Activated CD4-positive, alpha-beta T cell treated with anti-CD3 and anti-CD28 coated beads, Interleukin-2, amount 50 U/mL, for 16 hours (primary cell): ENCODE results near the gene SLIT3.

Experiments used
- DNase-seq: peaks from one replicate; pipeline ENCODE4 v3.0.0-alpha.2; 2020

Gene SLIT3

GRCh38 chr5:168878135-168878745 is 422.7 kb downstream of the SLIT3 start:
- DNase-seq, result no peak

GRCh38 chr5:168877132-168877892 is 423.6 kb downstream of the SLIT3 start:
- DNase-seq, result no peak

DNA sequence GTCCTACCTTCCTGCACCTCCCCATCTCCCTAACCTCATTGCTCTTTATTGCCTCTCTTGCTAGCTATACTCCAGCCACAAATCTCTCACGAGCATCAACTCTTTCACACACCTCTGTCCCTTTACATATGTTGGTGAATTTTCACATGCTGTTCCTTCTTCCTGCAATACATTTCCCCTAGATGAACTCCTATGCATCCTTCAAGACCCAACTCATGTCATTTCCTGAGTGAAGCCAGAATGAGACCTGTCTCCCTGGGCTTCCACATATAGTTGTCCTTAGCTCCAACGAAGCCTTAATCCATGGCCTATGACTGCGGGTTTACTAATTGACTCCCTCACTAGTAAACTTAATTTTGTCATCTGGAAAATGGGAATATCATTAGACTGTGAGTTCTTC is 424.5 kb downstream of the SLIT3 start:
- no peak for DNase-seq

- DNase-seq, result no peak
Measured at GRCh38 chr5:168875832-168876231, 425.1 kb downstream of the SLIT3 start.

DNA sequence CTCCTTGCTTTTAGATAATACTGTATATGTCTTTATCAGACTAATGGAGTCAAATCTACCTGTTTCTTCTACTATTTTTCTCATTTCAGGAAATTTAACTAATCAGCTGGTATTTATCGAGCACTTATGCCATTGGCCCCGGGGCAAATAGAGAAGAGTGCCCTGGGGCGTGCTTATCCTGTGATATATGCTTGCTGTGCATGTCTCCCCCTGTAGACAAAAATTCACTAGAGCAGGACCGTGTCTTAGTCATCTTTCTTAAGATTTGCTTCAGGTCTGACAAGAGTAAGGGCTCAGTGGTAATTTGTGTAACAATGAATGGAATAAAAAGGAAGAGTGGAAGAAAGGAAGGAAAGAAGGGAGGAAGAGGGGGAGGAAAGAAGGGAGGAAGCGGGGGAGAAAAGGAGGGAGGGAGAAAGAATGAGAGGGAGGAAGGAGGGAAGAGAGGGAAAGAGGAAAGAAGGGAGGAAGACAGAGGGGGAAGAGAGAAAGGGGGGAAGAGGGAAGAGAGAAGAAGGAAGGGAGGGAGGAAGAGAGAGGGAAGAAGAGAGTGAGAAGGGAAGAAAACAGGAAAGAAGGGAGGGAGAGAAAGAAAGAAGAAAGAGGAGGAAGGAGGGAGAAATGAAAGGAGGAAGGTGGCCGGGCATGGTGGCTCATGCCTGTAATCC is 426.1 kb downstream of the SLIT3 start:
- DNase-seq, result no peak

- no peak for DNase-seq
Measured at GRCh38 chr5:168872246-168872645, 428.7 kb downstream of the SLIT3 start.

DNA sequence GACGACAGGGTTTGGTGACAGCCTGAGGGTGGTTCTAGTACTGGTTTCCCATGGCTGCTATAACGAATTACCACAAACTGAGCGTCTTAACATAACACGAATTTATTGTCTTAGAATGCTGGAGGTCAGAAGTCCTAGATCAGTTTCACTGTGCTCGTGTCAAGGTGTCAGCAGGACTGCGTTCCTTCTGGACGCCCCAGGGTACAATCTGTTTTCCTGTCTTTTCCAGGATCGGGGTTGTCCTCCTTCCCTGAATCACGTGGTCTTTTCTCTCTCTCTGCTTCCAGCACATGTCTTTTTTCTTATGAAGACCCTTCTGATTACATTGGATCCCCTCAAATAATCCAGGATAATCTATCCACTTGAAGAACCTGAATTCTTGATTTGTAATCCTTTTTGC is 430.0 kb downstream of the SLIT3 start:
- no peak for DNase-seq

DNA sequence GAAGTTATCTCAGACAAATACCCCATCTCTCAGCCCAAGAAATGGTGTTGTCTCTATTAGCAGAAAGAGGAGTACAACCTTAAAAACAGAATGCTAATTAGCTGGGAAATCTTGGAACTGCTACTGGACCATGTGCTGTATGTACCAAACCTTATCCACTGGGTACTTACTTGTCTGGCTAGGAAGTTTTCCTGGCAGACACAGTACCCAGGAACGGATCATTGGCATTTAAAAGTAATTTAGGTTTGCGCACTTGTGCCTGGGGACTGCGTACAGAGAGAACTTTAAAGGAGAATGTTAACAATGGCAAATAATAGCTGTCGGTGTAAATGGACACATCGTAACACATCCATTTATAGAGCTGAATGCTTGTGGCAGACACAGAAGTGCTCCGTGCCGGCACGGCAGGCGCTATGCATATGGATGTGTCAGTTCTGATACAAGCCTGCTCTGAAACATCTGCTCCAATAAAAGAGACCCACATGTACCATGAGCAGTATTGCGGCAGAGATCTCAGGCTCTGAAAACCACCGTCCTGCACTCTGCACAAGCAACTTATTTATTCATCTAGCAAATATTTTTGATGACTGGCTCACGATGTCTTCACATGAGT is 431.2 kb downstream of the SLIT3 start:
- DNase-seq, result no peak

GRCh38 chr5:168867241-168867640 is 433.7 kb downstream of the SLIT3 start:
- no peak for DNase-seq

DNA sequence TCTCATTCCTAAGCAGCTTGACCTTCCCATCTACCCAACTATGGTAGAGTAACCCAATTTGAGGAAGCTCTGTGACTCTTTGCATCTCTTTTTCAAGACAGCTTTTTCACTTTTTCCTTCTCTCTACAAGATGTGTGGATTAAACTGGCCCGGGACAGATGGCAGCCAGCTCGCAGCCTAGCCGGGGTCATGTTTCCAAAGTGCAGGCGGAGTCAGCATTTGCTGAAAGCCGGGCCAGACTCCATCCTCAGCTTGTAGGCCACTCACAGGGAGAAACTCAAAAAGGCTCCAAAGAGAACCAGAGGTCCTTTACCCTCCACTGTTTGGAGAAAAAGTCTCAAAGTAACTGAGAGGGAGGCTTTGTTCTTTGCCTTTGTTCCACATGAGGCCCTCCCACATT is 435.0 kb downstream of the SLIT3 start:
- no peak for DNase-seq

DNA sequence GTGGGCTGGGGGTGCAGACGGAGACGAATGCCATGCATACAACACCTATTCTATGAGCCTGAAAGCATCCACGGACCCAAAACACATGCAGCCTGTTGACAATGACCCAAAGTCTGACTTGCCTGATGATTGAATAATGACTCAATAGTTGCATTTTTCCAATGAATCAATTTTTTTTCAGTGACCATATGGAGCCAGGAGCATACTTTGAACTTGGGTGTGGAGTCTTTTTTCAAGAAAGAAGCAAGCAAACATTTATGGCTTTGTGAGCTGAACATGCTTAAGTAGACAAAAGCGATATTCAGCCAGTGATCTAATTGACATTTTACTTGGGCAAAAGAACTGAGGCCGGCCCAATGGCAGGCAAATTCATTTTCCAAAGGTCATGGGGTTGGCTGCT is 437.9 kb downstream of the SLIT3 start:
- no peak for DNase-seq

DNA sequence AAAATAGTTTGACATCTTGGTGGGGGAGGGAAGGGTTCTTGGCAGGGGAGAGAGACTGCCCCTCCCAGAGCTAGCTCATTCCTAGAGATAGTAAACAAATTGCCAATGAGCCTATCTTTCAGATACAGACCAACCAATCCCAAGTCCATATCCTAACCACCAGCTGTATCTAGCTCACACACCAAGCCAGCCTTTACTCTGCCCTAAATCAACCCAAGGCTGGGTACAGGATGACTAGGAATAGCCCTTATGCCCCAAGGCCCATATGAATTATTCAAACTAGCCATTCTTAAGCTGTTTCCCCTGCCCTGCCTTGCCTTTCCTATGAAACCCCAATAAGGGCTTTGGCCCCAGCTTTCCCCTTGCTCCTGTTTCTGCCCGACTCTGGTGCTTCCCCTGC is 440.4 kb downstream of the SLIT3 start:
- no peak for DNase-seq

DNA sequence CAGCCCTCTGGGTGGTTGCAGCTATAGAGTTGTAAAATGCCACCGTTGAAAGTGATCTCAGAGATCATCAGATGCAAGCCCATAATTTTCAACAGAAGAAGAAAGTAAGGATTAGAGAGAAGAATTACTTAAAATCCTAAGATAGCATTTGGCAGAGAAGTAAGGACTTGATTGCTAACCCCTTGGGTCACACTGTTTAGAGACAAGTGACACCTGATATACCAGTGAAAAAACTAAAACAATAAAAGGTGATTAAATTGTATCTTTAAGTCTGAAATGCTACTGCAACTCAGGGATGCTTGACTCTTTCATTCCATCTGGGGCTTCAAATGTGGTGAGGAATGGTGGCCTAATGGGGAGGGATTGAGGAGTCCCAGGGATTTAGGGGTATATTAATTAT is 440.9 kb downstream of the SLIT3 start:
- no peak for DNase-seq

- no peak for DNase-seq
Measured at GRCh38 chr5:168859471-168859870, 441.5 kb downstream of the SLIT3 start.

- DNase-seq, result no peak
Measured at GRCh38 chr5:168858994-168859393, 441.9 kb downstream of the SLIT3 start.

- no peak for DNase-seq
Measured at GRCh38 chr5:168858371-168858770, 442.6 kb downstream of the SLIT3 start.

GRCh38 chr5:168853972-168854371 is 447.0 kb downstream of the SLIT3 start:
- peak; percentile 24 for DNase-seq

GRCh38 chr5:168852329-168852728 is 448.6 kb downstream of the SLIT3 start:
- DNase-seq, result peak; percentile 22

DNA sequence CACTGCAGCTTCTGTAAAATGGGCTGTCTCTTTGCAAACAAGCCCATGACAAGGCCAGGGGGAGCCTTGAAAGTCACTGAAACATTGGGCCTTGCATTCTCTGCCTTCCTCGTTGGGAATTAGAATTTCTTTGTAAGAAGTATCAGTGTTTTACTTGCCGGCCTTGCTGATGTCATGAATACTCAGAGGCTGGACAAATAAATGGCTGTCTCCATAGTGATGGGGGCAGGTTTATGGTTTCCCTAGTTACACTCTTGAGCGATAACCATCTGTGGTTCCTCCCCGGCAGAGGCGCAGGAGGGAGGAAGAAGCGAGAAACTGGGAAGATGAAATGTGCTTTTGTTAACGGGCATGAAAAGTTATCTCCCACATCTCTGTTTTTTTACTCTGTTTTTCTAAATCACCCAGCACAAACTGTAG is 449.0 kb downstream of the SLIT3 start:
- DNase-seq, result peak; percentile 71

DNA sequence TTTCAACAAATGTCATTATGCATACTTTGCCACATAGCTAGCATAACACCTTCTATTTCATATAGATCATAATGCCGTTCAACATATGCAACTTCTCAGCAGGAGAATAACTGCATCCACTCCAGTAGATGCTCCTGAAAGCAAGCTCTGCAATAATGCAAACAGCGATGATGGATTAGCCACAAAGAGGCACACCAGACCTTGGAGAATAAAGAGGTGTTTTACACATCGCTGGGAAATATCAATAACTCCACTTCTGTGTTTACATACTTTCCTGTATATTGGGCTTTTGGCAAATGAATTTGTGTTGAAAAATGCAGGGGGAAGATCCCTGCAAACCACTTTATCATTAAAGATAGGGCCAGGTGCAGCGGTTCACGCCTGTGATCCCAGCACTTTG is 450.3 kb downstream of the SLIT3 start:
- DNase-seq, result no peak

DNA sequence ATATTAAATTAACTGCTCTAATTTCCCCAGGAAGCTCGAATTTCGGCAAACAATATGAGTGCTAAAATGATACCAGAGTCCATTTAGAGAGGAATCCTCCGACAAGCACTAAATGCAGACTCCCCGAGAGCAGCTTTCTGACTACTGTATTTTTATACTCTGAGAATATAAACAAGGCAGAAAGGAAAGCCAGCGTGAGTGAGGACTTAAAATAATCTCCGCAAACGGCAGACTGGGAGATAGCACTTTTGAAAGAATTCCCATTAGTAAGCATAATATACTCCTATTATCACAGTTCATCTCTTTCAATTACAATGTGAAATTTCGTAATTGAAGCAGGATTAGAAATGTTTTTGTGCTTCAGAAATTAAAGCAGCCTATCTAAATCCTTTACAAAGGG is 452.4 kb downstream of the SLIT3 start:
- no peak for DNase-seq

DNA sequence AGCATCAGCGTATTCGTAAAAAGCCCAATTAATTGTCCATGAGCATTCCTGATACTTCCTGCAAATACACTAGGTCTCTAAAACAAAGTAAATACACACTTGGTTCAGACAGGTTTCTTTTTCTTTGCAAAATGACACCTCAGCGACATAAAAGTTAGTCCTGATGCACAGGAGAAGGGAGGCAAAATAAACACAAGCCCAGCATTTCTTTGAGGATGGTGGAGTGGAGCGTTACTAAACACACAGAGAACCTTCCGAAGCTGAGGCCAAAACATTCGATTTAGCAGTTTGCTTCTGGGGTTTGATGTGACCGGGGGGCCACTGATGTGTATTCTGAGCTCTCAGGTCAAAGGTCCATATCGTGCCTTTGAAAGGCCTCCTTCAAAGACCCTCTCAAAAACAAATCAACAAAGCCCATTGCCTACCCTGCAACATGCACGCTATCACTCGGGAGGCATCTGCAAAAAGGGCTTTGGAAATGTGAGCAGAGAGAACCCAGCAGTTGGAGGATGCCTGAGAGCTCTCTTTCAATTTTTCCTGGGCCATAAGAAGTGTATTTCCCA is 453.3 kb downstream of the SLIT3 start:
- DNase-seq, result no peak

GRCh38 chr5:168844922-168845296 is 456.0 kb downstream of the SLIT3 start:
- no peak for DNase-seq
